Activated CD8-positive, alpha-beta T cell treated with anti-CD3 and anti-CD28 coated beads for 36 hours (primary cell): ENCODE measurements around the gene PIK3IP1. TPM values are rescaled to one million over a fixed set of nuclear protein-coding genes. Genes with fewer than 3 reads are reported as not detected.
"Not testable (repeated sequence)": the region's sequence is repeated elsewhere in the genome, so short reads cannot be mapped to it uniquely, and the experiment has no call there.

Experiments
- ATAC-seq: fragments of 200-7000 bp; cut with Tn5 transposase; one replicate; pipeline ENCODE4 v1.10.0; 2021; ENCODE audit warnings: mild to moderate bottlenecking, moderate library complexity
- CTCF ChIA-PET: fragments of 350-600 bp; sonication (Branson Sonifier 250); formaldehyde crosslinking; loops from one replicate; lab custom pipeline; 2021; ENCODE audit warnings: antibody characterized with exemption; lab: Charles Lee
- POLR2A ChIA-PET: fragments of 350-600 bp; sonication (Branson Sonifier 250); formaldehyde crosslinking; loops from one replicate; lab custom pipeline; 2021; ENCODE audit warnings: antibody characterized with exemption; lab: Charles Lee
- DNase-seq: peaks from one replicate; pipeline ENCODE4 v3.0.0-alpha.2; 2020
- H3K27ac Mint-ChIP-seq: one replicate; pipeline ENCODE4 v1.8.0; 2021; ENCODE audit warnings: mild to moderate bottlenecking, mixed read lengths
- H3K27me3 Mint-ChIP-seq: one replicate; pipeline ENCODE4 v1.8.0; 2021; ENCODE audit warnings: mixed read lengths
- H3K36me3 Mint-ChIP-seq: one replicate; pipeline ENCODE4 v1.8.0; 2021; ENCODE audit warnings: low read depth, mixed read lengths
- H3K4me1 Mint-ChIP-seq: one replicate; pipeline ENCODE4 v1.8.0; 2021; ENCODE audit warnings: low read depth, mixed read lengths
- H3K4me3 Mint-ChIP-seq: one replicate; pipeline ENCODE4 v1.8.0; 2021; ENCODE audit warnings: mild to moderate bottlenecking, moderate library complexity, mixed read lengths
- H3K9me3 Mint-ChIP-seq: one replicate; pipeline ENCODE4 v1.8.0; 2021; ENCODE audit warnings: mixed read lengths
- intact Hi-C: fragments of 100-400 bp; cut with micrococcal nuclease; formaldehyde crosslinking; loops from one replicate; pipeline ENCODE4 v1.10.0; 2022
- total RNA-seq, 2 experiments: library from RNA; stranded (reverse); gene quantifications; one replicate each; pipeline ENCODE4 v1.2.3, GENCODE V29; 2021
- TF ChIP-seq, protein P1 (sequence below): fragments of 200-600 bp; IDR thresholded peaks from one replicate; pipeline ENCODE4 v1.8.0; 2022; ENCODE audit warnings: antibody characterized with exemption, mild to moderate bottlenecking

PIK3IP1 gene
- total RNA-seq, 2 experiments from 2014 or later = 18.2 to 19.6 TPM

DNA sequence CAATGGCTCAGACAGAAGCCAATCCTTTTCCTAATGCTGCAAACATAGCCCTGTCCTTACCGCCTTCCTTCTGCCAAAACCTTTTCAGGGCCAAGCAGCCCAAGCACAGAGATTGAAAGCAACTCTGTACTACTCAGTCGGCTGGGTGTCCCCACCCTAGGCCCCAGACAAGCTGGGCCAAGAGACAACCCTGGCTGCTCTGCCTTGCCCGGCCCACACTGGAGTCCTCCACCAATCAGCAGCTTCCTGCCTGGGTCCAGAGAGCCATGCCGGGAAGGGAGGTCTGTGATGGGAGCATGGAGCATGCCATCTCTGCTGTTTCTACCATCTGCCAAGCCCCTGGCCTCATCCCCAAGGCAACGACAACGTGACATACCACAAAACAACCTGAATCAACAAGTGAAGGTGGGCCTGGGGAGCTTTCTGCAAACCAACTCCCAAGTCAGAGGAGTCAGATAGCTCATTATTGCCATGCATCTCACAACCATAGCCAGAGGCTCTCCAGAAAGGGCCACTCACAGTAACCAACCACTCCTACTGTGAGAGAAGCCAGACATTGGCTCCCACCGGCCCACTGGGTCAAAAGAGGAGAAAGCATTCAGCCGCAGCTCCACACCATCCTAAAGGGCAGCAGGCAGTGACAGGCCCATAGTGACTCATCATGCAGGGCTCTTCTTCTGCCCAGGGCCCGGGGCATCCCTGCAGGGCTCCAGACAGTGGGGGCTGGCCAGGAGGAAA is 35.7 kb upstream of the PIK3IP1 start:
- no peaks in the 10 kb centered on the region for H3K27me3 Mint-ChIP-seq
- H3K4me1 Mint-ChIP-seq = peaks cover 24% of the 10 kb centered on the region
- no peak overlapping the region for H3K27ac Mint-ChIP-seq
- DNase-seq (no peak), ATAC-seq (no peak)
- TF ChIP-seq, protein P1, sequence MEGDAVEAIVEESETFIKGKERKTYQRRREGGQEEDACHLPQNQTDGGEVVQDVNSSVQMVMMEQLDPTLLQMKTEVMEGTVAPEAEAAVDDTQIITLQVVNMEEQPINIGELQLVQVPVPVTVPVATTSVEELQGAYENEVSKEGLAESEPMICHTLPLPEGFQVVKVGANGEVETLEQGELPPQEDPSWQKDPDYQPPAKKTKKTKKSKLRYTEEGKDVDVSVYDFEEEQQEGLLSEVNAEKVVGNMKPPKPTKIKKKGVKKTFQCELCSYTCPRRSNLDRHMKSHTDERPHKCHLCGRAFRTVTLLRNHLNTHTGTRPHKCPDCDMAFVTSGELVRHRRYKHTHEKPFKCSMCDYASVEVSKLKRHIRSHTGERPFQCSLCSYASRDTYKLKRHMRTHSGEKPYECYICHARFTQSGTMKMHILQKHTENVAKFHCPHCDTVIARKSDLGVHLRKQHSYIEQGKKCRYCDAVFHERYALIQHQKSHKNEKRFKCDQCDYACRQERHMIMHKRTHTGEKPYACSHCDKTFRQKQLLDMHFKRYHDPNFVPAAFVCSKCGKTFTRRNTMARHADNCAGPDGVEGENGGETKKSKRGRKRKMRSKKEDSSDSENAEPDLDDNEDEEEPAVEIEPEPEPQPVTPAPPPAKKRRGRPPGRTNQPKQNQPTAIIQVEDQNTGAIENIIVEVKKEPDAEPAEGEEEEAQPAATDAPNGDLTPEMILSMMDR = no peak
- no peaks in the 10 kb centered on the region for H3K9me3 Mint-ChIP-seq
- CTCF ChIA-PET = interaction anchor here (3.1 kb wide), 1 partner anchor 15 kb away, joined by 19 read pairs; no protein-coding TSS in a partner anchor
- no peak overlapping the region for H3K4me3 Mint-ChIP-seq
- intact Hi-C loops = no loop called here
- H3K36me3 Mint-ChIP-seq = peaks cover 37% of the 10 kb centered on the region
- POLR2A ChIA-PET = interaction anchor here (1.4 to 1.9 kb wide), 3 partner anchors 9 to 19 kb away, joined by 4 to 6 read pairs (median 6); partner anchors contain the start of gene PATZ1

DNA sequence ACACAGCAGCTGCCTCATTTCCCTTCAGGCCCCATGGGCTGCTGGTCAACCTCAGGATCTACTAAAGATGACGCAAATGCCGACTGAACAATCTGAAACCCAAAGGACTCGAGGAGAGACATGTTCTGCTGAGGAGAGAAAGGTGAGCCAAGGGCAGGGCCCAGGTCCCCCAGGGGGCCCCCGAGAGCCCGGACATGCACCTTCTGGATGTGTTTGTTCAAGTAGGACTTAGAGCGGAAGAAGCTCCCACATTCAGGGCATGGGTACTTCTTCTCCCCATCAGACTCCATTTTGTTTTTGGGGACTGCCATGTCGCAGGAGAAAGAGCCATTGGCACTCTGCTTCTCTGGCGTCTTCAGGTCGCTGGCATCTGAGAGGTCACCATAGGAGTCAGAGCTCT is 34.6 kb upstream of the PIK3IP1 start:
- intact Hi-C loops = no loop called here
- Mint-ChIP-seq H3K27me3 (no peaks in the 10 kb centered on the region), H3K9me3 (no peaks in the 10 kb centered on the region), H3K27ac (no peak overlapping the region), H3K36me3 (peaks cover 36% of the 10 kb centered on the region), H3K4me1 (peaks cover 21% of the 10 kb centered on the region), H3K4me3 (no peak overlapping the region)
- ATAC-seq = no peak
- CTCF ChIA-PET = interaction anchor here (3.1 kb wide), 1 partner anchor 14 kb away, joined by 19 read pairs; no protein-coding TSS in a partner anchor
- TF ChIP-seq, protein P1 = no peak
- POLR2A ChIA-PET = interaction anchor here (1.1 to 1.7 kb wide), 5 partner anchors 10 to 33 kb away, joined by 3 to 6 read pairs (median 3); partner anchors contain the start of gene PATZ1
- DNase-seq = no peak

DNA sequence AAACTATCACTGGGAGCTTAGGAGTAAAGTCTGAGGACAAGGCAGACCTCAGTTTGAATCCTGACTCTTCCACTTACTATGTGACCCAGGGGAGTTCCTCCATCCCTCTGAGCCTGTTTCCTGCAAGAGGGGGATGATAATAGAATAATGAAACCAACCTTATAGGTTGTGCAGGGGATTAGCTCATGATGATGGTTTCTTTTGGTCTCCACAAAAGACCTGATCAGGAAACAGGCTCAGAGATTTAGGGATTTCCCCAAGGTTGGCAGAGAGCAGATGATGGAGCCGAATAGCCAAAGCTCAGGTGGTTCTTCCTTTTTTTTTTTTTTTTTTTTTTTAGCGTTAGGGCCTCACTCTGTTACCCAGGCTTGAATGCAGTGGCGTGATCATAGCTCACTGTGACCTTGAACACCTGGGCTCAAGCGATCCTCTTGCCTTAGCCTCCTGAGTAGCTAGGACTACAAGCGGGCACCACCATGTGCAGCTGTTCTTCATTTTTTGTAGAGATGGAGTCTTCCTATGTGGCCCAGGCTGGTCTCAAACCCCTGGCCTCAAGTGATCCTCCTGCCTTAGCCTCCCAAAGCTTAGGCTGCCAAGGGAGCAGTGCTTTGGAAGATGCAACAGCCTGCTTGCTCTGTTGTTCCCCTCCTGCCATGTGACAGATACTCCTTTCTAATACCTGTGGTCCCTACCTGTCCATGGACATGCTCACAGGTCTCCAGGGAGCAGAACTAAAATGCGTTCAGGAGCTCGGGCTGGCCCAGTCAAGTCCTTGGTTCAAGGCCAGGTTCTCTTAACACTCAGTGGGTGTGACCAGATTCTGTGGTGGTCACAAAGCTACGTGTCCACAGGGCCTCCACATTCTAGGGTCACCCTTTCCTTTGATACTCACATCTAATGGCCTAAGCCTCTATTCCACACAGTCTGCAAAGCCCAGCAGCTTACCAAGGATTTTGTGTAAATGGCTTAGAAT is 31.6 kb upstream of the PIK3IP1 start:
- ChIA-PET CTCF (interaction anchor here (1.0 to 2.2 kb wide), 4 partner anchors 9 to 15 kb away, joined by 3 to 18 read pairs (median 3); no protein-coding TSS in a partner anchor), POLR2A (interaction anchor here (0.9 to 2.2 kb wide), 11 partner anchors 9 to 44 kb away, joined by 3 to 5 read pairs (median 3); partner anchors contain the start of gene PATZ1)
- Mint-ChIP-seq H3K27ac (peak overlapping the region; percentile 72), H3K4me3 (no peak overlapping the region), H3K27me3 (no peaks in the 10 kb centered on the region), H3K4me1 (peaks cover 4% of the 10 kb centered on the region), H3K36me3 (peaks cover 22% of the 10 kb centered on the region), H3K9me3 (no peaks in the 10 kb centered on the region)
- ATAC-seq = peak; percentile 56
- TF ChIP-seq, protein P1 = no peak
- intact Hi-C loops = no loop called here
- DNase-seq = no peak

DNA sequence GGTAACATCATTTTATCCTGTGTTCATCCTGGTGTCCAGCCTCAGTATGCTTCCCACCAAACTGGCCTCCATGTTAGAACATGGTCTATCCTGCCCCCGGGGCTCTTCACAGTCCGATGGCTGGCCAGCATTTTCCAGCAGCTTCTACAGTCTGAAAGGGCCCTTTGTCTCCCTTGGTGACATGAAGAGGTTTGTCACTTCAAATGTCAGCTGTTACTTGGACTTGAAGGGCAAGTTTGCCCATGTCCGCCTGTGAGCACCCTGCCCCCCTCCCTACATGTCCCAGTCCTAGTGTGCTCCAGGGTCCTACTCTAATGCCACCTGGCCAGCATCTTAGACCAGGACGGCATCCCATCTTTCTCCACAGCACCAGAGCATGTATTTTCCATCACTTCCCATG is 29.1 kb upstream of the PIK3IP1 start:
- Mint-ChIP-seq H3K27ac (no peak overlapping the region), H3K36me3 (peaks cover 15% of the 10 kb centered on the region), H3K9me3 (no peaks in the 10 kb centered on the region), H3K4me1 (peaks cover 4% of the 10 kb centered on the region), H3K27me3 (no peaks in the 10 kb centered on the region), H3K4me3 (no peak overlapping the region)
- intact Hi-C loops = no loop called here
- ChIA-PET POLR2A (interaction anchor here (0.9 to 1.4 kb wide), 3 partner anchors 11 to 109 kb away, joined by 3 to 6 read pairs (median 4); partner anchors contain the start of gene LIMK2), CTCF (interaction anchor here (1.5 to 1.9 kb wide), 2 partner anchors 8 to 48 kb away, joined by 6 to 13 read pairs; no protein-coding TSS in a partner anchor)
- no peak for ATAC-seq
- TF ChIP-seq, protein P1 = no peak
- DNase-seq = no peak

DNA sequence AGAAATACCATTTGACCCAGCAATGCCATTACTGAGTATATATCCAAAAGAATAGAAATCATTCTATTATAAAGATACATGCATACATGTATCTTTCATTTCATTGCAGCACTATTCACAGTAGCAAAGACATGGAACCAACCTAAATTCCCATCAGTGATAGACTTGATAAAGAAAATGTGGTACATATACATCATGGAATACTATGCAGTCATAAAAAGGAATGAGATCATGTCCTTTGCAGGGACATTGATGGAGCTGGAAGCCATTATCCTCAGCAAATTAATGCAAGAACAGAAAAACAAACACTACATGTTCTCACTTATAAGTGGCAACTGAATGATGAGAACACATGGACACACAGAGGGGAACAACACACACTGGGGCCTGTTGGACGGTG is 21.9 kb upstream of the PIK3IP1 start:
- not testable (repeated sequence) for H3K4me1 Mint-ChIP-seq, H3K27me3 Mint-ChIP-seq, H3K27ac Mint-ChIP-seq, DNase-seq, H3K36me3 Mint-ChIP-seq, H3K4me3 Mint-ChIP-seq, H3K9me3 Mint-ChIP-seq, ATAC-seq
- intact Hi-C loops = loop anchor here (5.0 kb wide), 1 partner anchor 102 kb away; the partner anchor contains the start of gene LIMK2
- ChIA-PET CTCF (interaction anchor here (0.7 to 11.5 kb wide), 15 partner anchors 10 to 233 kb away, joined by 3 to 196 read pairs (median 13); partner anchors contain the start of genes LIMK2, PIK3IP1 and SMTN), POLR2A (interaction anchor here (1.0 to 2.7 kb wide), 3 partner anchors 19 to 30 kb away, joined by 3 to 11 read pairs (median 3); partner anchors contain the start of gene PIK3IP1)
